Loucy (cell line): ENCODE results near the gene IL10RA.

Experiments
- CTCF ChIP-seq: fragments of 200-600 bp; sonication (generic); conservative IDR thresholded peaks from 2 replicates; pipeline ENCODE4 v1.5.1; 2014; ENCODE audit warnings: mild to moderate bottlenecking, antibody characterized with exemption, low read length
- EZH2phosphoT487 ChIP-seq: fragments of 200-600 bp; IDR thresholded peaks from 2 replicates; pipeline ENCODE4 v1.6.1; 2018; ENCODE audit warnings: antibody characterized with exemption, mild to moderate bottlenecking, moderate library complexity, borderline replicate concordance

DNA sequence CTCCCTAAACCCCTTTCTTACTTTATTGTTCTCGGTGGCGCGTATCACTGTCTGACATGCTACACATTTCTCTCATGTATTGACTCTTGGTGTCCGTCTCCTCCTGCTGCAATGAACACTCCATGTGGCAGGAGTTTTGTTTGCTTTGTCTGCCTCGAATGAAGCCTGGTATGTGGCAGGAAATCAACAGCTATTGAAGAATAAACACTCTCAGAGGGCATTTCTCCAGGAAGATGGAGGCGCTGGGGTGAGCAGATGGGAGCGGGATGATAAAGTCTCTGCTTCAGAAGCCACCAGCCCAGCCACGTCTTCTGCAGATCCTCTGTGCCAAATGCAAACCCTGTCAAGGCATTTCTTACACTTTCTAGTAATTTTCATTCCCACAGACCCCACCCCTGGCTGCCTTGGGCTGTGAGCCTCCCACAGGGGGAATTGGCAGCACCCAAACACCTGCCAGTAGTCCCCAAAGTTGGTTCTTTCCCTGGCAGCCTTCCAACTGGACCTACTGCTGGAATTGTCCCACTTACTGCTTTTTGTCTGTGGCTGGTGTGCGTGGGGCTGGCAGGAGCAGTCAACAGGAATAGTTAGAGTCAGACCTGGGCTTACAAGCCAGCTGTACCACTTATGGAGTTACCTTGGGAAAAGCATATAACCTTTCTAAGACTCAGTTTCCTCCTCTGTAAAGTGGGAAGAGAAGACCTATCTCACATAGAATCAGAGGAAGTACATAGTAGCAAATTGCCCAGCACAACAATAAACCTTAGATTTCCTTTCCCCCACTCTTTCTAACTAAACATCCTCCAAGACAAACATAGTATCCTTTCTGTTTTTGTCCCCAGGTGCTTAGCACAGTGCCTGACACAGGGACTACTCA lies 13.3 kb upstream of the IL10RA start:
- no peak for TF ChIP-seq CTCF
- TF ChIP-seq EZH2phosphoT487, result no peak
